Spinal cord (tissue), 10 donors: ENCODE results near the gene HCN1. TPM values are rescaled to one million over a fixed set of nuclear protein-coding genes. Genes with fewer than 3 reads are reported as not detected.

ENCODE experiments used
- DNase-seq, 6 donors: peaks; one replicate each; pipeline versions ENCODE4 v3.0.0 to v3.0.0-alpha.2; 2013 to 2015; ENCODE audit warnings: low spot score in 6 of 6, low read depth in 4 of 6
- H3K27ac ChIP-seq: one replicate; pipeline ENCODE4 v1.5.1; 2013; ENCODE audit warnings: low read depth, low read length, control low read depth
- H3K27me3 ChIP-seq: one replicate; pipeline ENCODE4 v1.6.1; 2013; ENCODE audit warnings: low read length; ENCODE audit not compliant: control insufficient read depth, insufficient read depth
- H3K36me3 ChIP-seq: one replicate; pipeline ENCODE4 v1.6.1; 2013; ENCODE audit warnings: low read length; ENCODE audit not compliant: control insufficient read depth, insufficient read depth
- H3K4me1 ChIP-seq: one replicate; pipeline ENCODE4 v1.6.1; 2013; ENCODE audit warnings: low read length; ENCODE audit not compliant: control insufficient read depth, insufficient read depth
- H3K4me3 ChIP-seq: one replicate; pipeline ENCODE4 v1.5.1; 2013; ENCODE audit warnings: low read depth, low read length, control low read depth
- H3K9me3 ChIP-seq: one replicate; pipeline ENCODE4 v1.6.1; 2013; ENCODE audit warnings: low read length; ENCODE audit not compliant: control insufficient read depth, insufficient read depth
- WGBS: methylation state at CpG from one replicate; pipeline ENCODE4 v1.1.5; 2013; ENCODE audit warnings: missing lambda C conversion rate; ENCODE audit not compliant: insufficient coverage; 5-methylcytosine and 5-hydroxymethylcytosine counted together
- polyA plus RNA-seq, 2 donors: library from polyadenylated mRNA; unstranded; fragments of 120-200 nt; gene quantifications; one replicate each; pipeline ENCODE4 v1.2.1, GENCODE V29; 2013; ENCODE audit not compliant: insufficient read length in 2 of 2
- total RNA-seq, 2 donors: library from RNA; depleted of rRNA in 1 of 2; stranded (reverse); fragments of 120-200 nt in 1 of 2; fragments of >200 nt in 1 of 2; gene quantifications; one replicate each; pipeline versions ENCODE4 v1.2.3 to v1.2.4, GENCODE V29; 2013 to 2014
- donor health status: healthy.

The HCN1 gene
- total and polyA plus RNA-seq, 4 donors, result 1.9 to 16.7 (median 7.7) TPM

DNA sequence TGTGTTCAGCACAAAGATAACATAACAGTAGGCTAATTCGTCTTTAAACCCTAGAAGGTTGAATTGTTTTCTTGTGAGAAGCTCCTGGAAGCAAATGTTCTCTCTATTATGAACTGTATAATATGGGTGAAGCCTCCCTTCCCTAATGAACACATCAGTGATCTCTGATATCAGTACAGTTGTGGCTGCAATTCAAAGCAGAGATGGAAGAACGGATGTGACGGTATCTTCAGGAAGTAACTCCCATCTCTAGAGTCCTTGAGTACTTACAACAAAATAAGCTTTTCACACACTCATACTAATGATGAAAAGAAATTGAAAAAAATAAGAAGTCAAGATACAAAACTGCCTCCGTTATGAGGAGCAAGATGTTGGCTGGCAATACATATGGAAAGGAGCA is 4.5 kb downstream of the HCN1 start:
- DNase-seq, result no peak
- WGBS, result no CpG with 5 or more reads among the region's 4 CpGs
- H3K27me3 ChIP-seq, result peaks cover 12% of the 10 kb centered on the region
- H3K36me3 ChIP-seq, result no peaks in the 10 kb centered on the region
- no peak overlapping the region for H3K27ac ChIP-seq
- H3K4me1 ChIP-seq, result peaks cover 10% of the 10 kb centered on the region
- no peaks in the 10 kb centered on the region for H3K9me3 ChIP-seq
- no peak overlapping the region for H3K4me3 ChIP-seq

DNA sequence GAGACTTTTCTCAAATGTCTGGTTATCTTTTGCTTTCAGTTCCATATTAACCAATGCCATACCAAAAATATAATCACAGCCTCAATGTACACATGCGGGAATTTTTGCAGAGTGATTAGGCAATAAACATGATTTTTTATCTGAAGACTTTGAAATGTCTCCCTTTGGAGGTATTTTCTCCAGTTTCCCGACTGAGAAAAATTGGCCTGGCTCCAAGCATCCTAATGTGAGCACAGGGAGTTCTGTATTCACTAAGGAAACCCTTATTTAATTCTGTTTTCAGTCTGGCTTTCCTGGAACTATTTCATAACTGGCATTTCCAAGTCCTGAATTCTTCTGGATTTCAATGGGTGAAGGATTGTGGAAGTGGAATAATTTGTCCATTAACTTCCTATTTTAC is 8.5 kb downstream of the HCN1 start:
- Histone ChIP-seq H3K9me3 (no peaks in the 10 kb centered on the region), H3K27ac (no peak overlapping the region), H3K4me3 (no peak overlapping the region), H3K4me1 (no peaks in the 10 kb centered on the region), H3K27me3 (no peaks in the 10 kb centered on the region), H3K36me3 (no peaks in the 10 kb centered on the region)
- WGBS, result 80% methylated on average over 1 of the region's 2 CpGs
- DNase-seq, result peak in 2 of 6 donors; percentile 5 to 55

DNA sequence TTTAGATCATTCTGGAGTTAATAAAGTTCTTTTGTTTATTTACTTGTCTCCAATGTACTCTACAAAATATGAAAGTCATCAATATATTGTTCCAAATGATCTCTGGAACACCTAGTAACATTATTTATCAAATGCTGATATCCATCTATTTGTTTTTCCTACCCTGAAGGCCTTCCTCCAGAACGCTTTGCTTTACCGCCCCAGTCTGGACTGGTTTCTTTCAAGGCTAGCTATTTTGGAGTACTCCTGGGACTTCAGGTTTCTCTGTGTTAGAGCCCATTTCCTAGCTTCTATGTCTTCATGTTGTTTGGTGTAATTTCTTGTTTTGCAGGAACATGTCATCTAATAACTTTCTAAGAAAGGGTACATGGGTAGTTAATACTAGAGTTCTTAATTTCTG is 9.6 kb downstream of the HCN1 start:
- no peaks in the 10 kb centered on the region for H3K4me1 ChIP-seq
- no peak overlapping the region for H3K4me3 ChIP-seq
- H3K27ac ChIP-seq, result no peak overlapping the region
- no peaks in the 10 kb centered on the region for H3K27me3 ChIP-seq
- no peaks in the 10 kb centered on the region for H3K9me3 ChIP-seq
- no peak for DNase-seq
- no peaks in the 10 kb centered on the region for H3K36me3 ChIP-seq
- 67% methylated on average over 1 of the region's 2 CpGs for WGBS

DNA sequence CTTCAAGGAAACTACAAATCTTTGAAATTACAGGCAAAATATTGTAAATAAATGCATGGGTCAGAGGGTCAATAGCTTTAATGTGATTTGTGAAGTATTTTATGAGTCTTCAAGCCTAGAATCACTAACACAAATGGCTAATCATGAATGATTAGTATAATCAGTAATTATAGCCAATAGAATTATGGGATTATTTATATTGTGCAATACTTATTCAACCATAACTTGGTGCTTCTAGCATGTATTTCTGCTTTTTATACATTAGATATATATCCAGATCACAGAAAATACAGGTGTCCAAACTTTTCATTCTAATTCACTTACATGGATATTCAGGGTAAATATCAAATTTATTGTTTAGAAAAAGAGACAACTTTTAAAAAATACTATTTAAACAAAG is 12.1 kb downstream of the HCN1 start:
- no peak overlapping the region for H3K4me3 ChIP-seq
- no peaks in the 10 kb centered on the region for H3K4me1 ChIP-seq
- DNase-seq, result no peak
- H3K27me3 ChIP-seq, result no peaks in the 10 kb centered on the region
- no peaks in the 10 kb centered on the region for H3K36me3 ChIP-seq
- H3K27ac ChIP-seq, result no peak overlapping the region
- H3K9me3 ChIP-seq, result no peaks in the 10 kb centered on the region

DNA sequence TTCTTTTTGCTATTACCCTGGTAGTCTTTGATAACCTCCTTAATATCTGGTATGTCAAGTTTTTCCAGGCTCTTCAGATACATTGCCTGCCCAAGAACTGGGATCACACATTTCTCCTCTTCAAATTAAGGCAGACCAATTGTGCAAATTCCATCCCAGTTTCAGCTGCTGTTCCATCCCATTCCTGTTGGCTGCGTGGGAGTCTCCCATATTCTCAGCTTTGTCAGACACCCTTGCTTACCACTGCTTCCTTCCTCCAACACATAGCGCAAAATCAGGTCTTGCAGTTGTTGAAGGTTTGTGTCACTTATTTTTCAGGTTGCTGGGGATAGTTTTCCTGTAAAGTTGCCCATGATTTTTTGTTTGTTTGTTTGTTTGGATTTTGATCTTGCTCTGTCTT is 15.2 kb downstream of the HCN1 start:
- no peak for DNase-seq
- no peak overlapping the region for H3K27ac ChIP-seq
- no peaks in the 10 kb centered on the region for H3K36me3 ChIP-seq
- H3K9me3 ChIP-seq, result no peaks in the 10 kb centered on the region
- H3K27me3 ChIP-seq, result no peaks in the 10 kb centered on the region
- H3K4me3 ChIP-seq, result no peak overlapping the region
- no CpG with 5 or more reads among the region's 2 CpGs for WGBS
- no peaks in the 10 kb centered on the region for H3K4me1 ChIP-seq

DNA sequence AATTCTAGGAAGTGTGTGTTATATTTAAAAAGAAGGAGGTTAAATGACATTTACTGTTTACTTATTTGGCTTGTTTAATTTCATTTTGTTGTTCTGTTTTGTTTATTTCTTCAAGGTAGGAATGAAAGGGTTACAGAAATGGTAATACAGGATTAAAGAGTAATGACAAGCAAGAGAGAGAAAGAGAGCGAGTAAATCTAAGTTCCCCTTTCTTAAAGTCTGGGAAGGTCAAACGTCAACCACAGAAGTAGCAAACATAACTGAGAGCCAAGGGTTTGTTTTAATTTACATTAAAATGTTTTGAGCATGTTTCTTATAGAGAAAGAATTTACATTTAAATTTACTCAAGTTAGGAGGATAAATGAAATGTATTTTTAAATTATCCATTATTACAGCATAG is 18.7 kb downstream of the HCN1 start:
- DNase-seq, result no peak
- no peak overlapping the region for H3K27ac ChIP-seq
- no peaks in the 10 kb centered on the region for H3K9me3 ChIP-seq
- H3K27me3 ChIP-seq, result no peaks in the 10 kb centered on the region
- H3K36me3 ChIP-seq, result no peaks in the 10 kb centered on the region
- WGBS, result no CpG with 5 or more reads among the region's 2 CpGs
- H3K4me1 ChIP-seq, result no peaks in the 10 kb centered on the region
- no peak overlapping the region for H3K4me3 ChIP-seq

DNA sequence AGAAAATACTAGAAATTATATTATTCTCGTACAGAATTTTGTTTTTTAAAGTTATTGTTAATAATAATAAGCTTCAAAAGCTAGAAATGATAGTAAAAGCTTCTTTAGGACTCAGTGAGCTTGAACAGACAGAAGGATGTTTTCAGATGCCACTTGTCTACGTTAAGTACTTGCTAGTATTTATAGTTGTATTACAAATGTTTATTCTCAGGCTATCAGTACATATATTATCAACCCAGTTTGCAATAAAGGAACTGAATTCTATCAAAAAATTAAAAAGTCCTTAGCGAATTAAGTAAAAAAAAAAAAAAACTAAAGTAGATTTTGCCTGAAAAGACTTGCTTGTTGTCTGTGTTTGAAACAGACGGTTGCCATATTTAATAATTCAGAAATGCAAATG is 23.9 kb downstream of the HCN1 start:
- WGBS, result no CpG with 5 or more reads among the region's 4 CpGs
- no peak for DNase-seq
- H3K9me3 ChIP-seq, result no peaks in the 10 kb centered on the region
- no peaks in the 10 kb centered on the region for H3K4me1 ChIP-seq
- no peaks in the 10 kb centered on the region for H3K36me3 ChIP-seq
- no peaks in the 10 kb centered on the region for H3K27me3 ChIP-seq
- no peak overlapping the region for H3K4me3 ChIP-seq
- H3K27ac ChIP-seq, result no peak overlapping the region

DNA sequence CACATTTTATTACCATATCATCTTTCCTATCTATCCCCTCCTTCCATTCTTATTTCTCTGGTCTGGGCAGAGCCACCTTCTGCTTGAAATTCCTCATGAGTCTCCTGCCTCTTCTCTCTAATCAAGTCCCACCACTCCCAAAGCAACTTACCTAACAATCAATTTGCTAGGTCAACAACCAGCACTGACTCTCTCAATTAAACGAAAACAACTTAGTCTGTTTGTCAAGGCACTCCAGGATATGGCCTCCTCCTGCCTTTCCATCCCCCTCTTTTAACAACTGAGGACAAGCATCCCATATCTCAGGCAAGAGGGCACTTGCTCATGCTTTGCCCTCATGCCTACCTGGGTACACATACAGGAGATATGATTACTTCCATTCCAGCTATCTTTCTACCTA is 47.4 kb downstream of the HCN1 start:
- Histone ChIP-seq H3K27ac (no peak overlapping the region), H3K36me3 (no peaks in the 10 kb centered on the region), H3K9me3 (no peaks in the 10 kb centered on the region), H3K4me1 (no peaks in the 10 kb centered on the region), H3K4me3 (no peak overlapping the region), H3K27me3 (no peaks in the 10 kb centered on the region)
- WGBS, result 29% methylated on average over 1 of the region's 1 CpG
- DNase-seq, result no peak

DNA sequence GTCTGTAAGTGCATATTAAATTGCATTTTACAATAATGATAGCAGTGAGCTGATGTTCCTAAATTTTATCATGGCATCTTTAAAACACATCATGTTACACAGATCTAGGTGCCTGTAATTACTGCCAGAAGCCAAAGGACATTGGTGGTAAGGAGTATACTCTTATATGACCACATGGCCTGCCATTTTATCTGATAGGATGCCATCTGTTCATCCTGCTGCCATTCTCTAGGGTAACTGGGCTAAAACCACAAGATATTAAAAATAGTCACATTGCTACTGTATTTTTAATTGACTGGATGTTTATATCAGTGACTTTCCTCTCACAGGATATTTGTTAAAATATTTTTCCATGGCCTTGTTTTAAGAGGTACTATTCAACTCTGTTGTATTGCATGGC is 53.1 kb downstream of the HCN1 start:
- no peaks in the 10 kb centered on the region for H3K9me3 ChIP-seq
- peak in 1 of 6 donors; percentile 2 for DNase-seq
- H3K4me3 ChIP-seq, result no peak overlapping the region
- no peaks in the 10 kb centered on the region for H3K4me1 ChIP-seq
- no peaks in the 10 kb centered on the region for H3K27me3 ChIP-seq
- H3K27ac ChIP-seq, result no peak overlapping the region
- no peaks in the 10 kb centered on the region for H3K36me3 ChIP-seq

DNA sequence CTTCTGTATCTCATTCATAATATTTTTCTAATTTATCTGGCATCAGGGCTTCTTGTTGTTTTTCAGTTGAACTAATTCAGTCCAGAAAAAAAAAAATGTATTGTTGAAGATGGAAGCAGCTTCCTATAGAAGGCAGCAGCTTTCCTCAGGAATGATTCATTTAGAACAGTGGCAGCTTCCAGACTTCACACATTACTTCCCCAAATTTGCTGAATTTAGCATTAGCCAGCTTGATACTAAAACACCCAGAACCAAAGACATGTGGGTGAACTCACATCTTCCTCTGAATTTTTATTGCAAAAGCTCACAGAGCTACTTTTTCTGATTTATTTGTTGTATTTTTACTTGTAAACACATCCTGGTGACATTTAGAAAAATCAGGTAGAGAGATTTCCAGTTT is 53.8 kb downstream of the HCN1 start:
- no peak overlapping the region for H3K4me3 ChIP-seq
- no peaks in the 10 kb centered on the region for H3K4me1 ChIP-seq
- no peaks in the 10 kb centered on the region for H3K9me3 ChIP-seq
- DNase-seq, result peak in 1 of 6 donors; percentile 32
- H3K27ac ChIP-seq, result no peak overlapping the region
- no peaks in the 10 kb centered on the region for H3K27me3 ChIP-seq
- no peaks in the 10 kb centered on the region for H3K36me3 ChIP-seq

DNA sequence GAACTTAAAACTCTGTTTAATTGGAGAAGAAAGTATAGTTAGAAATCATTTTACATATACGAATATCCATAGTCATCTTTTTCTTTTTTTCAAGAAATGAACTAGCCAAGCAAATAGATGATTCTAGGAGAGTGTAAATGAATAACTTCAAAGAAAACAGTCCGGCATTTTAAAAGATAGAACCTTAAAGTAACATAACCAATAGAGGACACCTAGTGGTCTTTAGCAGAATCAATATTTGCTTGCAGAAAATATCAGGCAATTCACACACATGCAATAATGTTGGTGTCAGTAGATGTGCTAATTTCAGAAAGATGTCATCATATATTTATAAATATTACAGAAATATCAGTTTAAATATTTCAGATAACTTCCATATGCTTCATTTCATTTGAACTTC is 57.1 kb downstream of the HCN1 start:
- no CpG with 5 or more reads among the region's 2 CpGs for WGBS
- Histone ChIP-seq H3K4me1 (no peaks in the 10 kb centered on the region), H3K4me3 (no peak overlapping the region), H3K9me3 (no peaks in the 10 kb centered on the region), H3K36me3 (no peaks in the 10 kb centered on the region), H3K27me3 (no peaks in the 10 kb centered on the region), H3K27ac (no peak overlapping the region)
- peak in 2 of 6 donors; percentile 17 to 71 for DNase-seq
